ENCODE data around the gene RAB20.

- no peak for TF ChIP-seq SIN3A (IDR thresholded peaks at IDR 0.05; ENCODE audit: borderline replicate concordance, insufficient read depth, low read length)
- no peak for TF ChIP-seq TAF1 (IDR thresholded peaks at IDR 0.05; ENCODE audit: borderline replicate concordance, insufficient read depth, low read length)
These were observed 67.9 kb downstream of the RAB20 start for GRCh38 chr13:110493613-110494012.

Data from PFSK-1 (cell line).